ENCODE results near the gene DDX41.
"Not testable (repeated sequence)": the region's sequence is repeated elsewhere in the genome, so short reads cannot be mapped to it uniquely, and the experiment has no call there.

Gene DDX41

DNA sequence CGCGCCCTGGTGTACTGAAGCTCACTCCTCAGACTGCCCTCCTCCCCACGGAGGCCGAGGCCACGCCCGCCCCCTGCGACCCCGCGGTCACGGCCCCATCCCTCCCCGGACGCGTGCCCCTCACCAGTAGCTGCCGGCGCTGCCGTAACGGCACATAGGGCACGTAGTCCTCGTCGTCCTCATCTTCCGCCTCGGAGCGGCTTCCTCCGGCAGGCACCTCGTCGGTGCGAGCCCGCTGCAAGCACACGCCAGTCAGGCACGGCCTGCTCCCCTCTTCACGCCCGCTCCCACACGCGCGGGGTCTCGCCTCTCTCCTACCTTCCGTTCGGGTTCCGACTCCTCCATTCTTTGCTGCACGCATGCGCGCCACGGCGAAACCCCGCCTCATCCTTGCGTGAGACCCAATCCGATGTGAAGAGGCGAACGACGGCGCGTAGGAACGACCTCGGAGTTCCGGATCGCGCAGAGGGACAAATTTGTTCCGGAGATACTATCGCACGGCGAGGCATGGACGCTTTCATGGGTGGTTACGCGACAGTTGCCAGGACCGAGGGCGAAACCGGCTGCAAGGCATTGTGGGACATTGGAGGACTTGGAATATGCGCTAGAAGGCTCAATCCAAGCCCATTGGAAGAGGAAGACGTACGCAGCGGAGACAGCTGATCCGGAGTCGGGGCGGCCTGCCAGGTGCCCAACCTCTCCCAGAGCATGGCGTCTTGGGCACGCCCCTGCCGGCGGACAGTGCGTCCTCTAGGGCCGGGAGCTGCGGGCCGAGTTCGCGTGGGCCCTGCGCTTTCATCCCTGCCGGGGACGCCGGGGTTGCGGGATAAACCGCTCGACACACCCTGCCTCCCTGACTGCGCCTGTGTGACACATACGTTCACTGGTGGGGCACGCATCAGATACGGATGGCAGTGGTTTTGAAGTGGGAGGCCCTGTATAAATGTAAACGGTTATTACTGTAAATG, at the start of gene DDX41:
TSS of gene DDX41 (minus strand) at position 361 of the 968 bp plus-strand sequence. CDS start at position 345, 16 bp downstream.
- peak; percentile 97 for DNase-seq

- DNase-seq, result no peak
These were observed 48.3 kb upstream of the DDX41 start for GRCh38 chr5:177565046-177565445.

DNA sequence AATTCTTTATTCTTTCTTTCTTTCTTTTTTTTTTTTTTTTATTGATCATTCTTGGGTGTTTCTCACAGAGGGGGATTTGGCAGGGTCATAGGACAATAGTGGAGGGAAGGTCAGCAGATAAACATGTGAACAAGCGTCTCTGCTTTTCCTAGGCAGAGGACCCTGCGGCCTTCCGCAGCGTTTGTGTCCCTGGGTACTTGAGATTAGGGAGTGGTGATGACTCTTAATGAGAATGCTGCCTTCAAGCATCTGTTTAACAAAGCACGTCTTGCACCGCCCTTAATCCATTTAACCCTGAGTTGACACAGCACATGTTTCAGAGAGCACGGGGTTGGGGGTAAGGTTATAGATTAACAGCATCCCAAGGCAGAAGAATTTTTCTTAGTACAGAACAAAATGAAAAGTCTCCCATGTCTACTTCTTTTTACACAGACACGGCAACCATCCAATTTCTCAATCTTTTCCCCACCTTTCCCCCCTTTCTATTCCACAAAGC, 42.7 kb upstream of the DDX41 start:
- DNase-seq, result not testable (repeated sequence)

GRCh38 chr5:177557796-177558195, 41.0 kb upstream of the DDX41 start:
- no peak for DNase-seq

- no peak for DNase-seq
These were observed 40.4 kb upstream of the DDX41 start for GRCh38 chr5:177557041-177557647.

GRCh38 chr5:177555665-177556064, 38.9 kb upstream of the DDX41 start:
- no peak for DNase-seq

DNA sequence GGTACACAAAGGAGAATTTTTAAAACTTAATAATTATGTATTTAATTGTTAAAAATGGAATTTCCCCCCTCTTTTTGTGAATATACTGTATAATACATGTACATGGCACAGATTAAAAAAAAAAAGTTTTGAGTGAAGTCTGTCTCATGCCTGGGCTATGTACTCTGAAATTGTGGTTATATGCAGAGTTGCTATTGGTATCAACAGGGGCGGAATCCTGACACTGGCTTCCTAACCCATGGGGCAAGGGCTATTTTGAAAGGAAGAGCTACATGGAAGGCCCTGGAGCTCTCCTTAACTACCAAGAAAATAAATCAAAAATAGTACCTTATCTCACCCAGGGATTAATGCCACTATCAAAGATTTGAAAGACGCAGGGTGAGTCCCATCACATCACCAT, 38.5 kb upstream of the DDX41 start:
- DNase-seq, result no peak

DNA sequence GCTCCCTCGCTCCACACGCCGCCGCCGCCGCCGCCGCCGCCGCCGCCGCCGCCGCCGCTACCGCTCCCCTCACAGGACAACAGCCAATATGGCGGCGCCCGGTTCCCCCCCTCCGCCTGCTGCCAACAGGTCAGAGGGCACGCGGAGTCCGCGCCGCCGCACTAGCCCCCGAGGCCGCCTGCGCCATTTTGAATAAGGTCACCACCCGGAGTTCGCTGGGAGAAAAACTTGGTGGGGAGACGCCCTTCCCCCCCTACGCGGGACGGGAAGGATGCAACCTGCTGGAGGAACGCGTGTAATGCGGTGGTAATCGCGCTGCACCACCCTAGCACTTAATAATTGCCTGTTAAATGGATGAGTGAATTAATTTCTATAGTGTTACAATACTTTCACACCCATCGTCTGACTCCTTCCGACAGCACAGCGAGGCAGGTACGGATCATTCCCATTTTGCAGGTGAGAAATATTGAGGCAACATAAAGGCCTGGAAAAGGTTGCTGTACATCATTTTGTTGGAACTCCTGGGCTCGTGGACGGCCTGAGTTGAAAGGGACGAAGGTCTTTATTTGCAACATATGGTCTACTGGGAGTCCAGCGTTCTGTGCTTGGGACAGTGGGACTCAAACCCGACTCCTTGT, 37.8 kb upstream of the DDX41 start, which contains the start of gene FAM193B:
TSS of gene FAM193B (minus strand) at position 90 of the 638 bp plus-strand sequence. CDS start 105 bp downstream, outside the sequence.
- DNase-seq, result peak; percentile 96

GRCh38 chr5:177553671-177554429, 37.1 kb upstream of the DDX41 start:
- peak; percentile 55 for DNase-seq

- no peak for DNase-seq
These were observed 36.2 kb upstream of the DDX41 start for GRCh38 chr5:177552839-177553455.

GRCh38 chr5:177550122-177550521, 33.4 kb upstream of the DDX41 start:
- DNase-seq, result no peak

GRCh38 chr5:177548495-177548894, 31.7 kb upstream of the DDX41 start:
- DNase-seq, result no peak

- no peak for DNase-seq
These were observed 31.0 kb upstream of the DDX41 start for GRCh38 chr5:177547736-177548135.

GRCh38 chr5:177546258-177546741, 29.5 kb upstream of the DDX41 start:
- DNase-seq, result no peak

GRCh38 chr5:177545487-177546257, 28.9 kb upstream of the DDX41 start:
- no peak for DNase-seq

- DNase-seq, result no peak
These were observed 26.2 kb upstream of the DDX41 start for GRCh38 chr5:177542816-177543465.

- no peak for DNase-seq
These were observed 23.7 kb upstream of the DDX41 start for GRCh38 chr5:177540438-177540837.

DNA sequence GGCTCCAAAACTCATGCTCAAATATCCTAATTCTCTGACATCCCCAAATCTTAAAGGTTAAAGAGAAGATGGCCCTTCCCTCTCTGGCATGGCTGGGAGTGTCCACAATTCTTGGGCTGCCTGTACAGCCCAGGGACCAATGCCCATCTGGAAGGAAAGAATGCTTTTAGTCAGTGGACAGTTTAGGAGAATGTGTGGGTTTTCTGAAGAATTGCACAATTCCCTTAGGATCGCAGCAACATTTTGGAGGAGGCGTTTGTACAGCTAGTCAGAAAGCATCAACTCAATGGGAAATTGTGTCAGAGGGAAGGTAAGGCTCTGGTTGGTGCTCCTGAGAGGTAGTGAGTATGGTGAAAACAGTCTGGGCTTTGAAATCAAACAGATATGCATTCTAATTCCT, 22.6 kb upstream of the DDX41 start:
- no peak for DNase-seq

GRCh38 chr5:177538876-177539275, 22.1 kb upstream of the DDX41 start:
- no peak for DNase-seq
